HG02571 (cell line): ENCODE results near the gene WBP1L.
"Not testable (repeated sequence)": the region's sequence is repeated elsewhere in the genome, so short reads cannot be mapped to it uniquely, and the experiment has no call there.

Experiments used
- ATAC-seq: cut with Tn5 transposase; IDR thresholded peaks from one replicate; pipeline ENCODE4 v1.9.1; 2021; ENCODE audit warnings: mild to moderate bottlenecking, moderate library complexity; ENCODE audit not compliant: unreplicated experiment

Gene WBP1L

DNA sequence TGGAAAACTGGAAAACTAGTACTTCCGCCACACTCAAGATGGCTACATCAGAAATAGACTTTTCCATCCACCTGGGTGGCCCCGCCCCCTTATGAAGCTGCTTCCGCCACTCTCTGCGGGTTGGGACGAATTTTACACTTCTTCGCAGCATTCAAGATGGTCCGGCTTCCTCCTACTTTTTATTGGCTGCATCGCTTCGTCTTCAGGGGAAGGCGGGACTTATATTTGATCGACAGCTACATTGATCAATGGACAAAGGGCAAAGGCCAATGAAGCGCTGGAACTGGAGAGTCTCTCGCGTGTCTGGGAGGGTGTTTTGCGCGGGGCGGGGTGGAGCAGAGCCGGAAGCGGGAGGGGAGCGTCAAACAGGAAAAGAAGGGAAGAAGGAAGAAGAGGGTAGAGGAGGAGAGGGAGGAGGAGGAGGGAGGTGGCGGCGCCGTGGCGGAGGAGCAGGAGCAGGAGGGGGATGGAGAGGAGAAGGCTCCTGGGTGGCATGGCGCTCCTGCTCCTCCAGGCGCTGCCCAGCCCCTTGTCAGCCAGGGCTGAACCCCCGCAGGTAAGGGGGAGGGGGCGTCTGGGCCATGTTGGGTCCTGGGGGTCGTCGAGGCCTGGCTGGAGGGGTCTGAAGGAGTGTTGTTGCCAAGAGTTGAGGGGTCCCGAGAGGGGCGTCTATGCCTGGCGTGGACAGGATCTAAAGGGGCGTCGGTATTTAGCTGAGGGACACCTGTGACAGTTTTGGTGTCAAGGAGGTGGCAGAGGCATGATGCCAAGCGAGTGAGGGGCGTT, at the start of gene WBP1L:
WBP1L (plus strand) TSS at position 361 of the 786 bp plus-strand sequence; CDS start at position 467, 106 bp downstream.
- ATAC-seq = peak; percentile 96

DNA sequence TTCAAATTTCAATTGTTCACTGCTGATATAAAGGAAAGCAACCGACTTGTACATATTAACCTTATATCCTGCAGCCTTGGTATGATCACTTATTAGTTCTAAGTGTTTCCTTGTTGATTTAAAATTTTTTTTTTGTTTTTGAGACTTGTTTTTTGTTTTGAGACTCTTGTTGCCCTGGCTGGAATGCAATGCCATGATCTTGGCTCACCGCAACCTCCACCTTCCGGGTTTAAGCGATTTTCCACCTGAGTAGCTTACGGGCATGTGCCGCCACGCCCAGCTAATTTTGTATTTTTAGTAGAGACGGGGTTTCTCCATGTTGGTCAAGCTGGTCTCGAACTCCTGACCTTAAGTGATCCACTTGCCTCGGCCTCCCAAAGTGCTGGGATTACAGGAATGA, 48.3 kb upstream of the WBP1L start:
- ATAC-seq = not testable (repeated sequence)

DNA sequence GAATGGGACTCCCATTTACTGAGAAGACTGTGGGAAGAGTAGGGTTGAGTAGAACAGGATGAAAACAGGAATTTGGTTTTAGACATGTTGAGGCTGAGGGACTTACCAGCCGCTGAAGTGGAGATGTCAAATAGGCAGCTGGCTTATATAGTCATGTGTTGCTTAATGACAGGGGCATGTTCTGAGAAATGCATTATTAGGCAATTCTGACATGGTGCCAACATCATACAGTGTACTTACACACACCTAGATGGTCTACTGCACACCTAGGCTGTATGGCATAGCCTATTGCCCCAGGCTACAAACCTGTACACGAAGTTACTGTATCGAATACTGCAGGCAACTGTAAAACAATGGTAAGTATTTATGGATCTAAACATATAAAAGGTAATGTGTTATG, 47.0 kb upstream of the WBP1L start:
- ATAC-seq = no peak

DNA sequence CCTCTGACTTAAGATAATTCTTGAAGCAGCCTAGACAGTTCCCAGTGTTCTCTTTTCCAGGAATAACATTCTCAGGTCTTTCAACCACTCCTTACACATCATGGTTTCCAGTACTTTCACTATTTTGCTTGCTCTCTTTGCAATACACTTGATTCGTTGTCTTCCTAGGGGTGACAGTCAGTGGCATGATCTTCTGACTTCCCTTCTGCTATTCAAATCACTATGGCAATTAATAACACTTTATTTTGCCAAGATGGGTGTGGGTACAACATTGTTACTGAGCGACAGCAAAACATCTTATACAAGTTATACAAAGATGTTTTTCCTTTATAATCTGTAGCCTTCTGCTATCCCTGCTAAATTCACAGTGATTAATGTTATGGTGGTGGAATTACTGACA, 44.9 kb upstream of the WBP1L start:
- ATAC-seq = no peak

DNA sequence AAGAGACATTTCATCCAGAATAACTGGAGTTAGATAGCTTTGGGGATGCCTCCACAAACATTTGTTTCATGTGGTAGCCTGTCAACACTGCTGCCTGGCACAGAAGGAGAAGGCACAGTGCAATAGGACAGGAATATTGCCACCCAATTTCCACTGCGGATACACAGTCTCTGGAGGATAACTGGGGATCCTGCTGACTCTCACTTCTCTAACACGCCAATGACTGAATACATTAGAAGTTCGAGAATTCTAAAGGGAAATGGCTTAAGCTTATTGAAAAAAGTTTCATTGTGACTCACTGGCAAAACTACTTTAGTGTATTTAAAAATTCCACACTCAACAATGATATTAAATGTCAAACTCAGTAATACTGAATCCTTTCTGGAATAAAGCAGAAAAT, 42.5 kb upstream of the WBP1L start:
- ATAC-seq = no peak

DNA sequence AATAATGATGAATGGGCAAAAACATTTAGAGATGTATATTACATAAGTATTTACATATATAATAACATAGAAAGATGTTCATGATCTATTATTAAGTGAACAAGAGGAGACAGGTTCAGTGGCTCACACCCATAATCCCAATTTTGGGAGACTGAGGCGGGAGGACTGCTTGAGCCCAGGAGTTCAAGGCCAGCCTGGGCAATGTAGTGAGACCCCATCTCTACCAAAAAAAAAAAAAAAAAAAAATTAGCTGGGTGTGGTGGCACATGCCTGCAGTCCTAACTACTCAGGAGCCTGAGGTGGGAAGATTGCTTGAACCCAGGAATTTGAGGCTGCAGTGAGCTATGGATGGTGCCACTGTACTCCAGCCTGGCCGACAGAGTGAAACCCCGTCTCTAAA, 42.0 kb upstream of the WBP1L start:
- no peak for ATAC-seq

DNA sequence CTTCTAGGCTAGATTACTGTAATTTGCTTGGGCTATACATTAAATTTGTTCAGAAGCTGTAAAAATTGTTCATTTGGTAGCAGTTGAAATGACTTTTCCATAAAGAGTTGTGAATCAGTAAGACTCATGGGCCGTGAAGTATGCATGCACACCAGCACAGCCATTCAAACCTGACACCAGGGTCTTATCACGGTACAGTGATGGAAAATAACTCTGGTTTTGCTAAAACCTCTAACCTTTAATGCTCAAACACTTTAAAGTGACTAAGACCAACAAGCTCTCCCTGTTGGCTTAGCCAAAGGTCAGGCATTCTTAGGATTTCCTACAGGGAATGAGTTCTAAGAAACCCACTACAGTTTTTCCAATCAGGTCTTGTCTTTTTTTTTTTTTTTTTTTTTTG, 41.0 kb upstream of the WBP1L start:
- no peak for ATAC-seq

DNA sequence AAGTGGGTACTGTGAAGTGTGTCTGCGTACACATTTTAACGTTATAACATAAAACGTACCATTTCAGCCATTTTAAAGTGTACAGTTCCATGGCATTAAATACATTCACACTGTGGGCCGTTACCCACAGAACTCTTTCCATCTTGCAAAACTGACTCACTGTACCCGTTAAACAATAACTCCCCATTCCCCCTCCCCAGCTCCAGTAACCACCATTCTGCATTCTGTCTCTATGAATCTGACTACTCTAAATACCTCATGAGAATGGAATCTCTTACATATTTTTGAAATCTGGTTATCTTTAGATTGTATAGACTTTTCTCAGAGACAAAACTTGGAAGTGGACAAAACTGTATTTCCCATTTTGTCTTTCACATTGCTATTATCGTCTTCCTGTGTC, 38.8 kb upstream of the WBP1L start:
- ATAC-seq = no peak

DNA sequence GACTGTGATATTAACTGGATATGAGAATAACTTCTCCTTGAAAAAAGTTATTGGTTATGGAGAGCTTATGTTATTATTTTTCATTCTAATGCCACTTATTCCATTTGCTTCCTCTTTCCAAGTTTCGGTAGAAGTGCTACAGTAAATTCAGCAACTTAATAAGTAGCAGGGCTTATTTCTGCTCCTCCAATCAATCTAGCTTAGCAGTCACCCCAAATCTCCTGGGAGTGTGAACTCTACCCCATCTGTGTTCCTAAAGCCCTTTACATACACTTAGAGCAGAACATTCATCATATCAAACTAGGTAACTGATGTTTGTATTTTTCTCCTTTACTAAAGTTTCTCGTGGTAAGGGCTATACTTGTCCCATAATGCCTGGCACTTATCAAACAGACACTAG, 38.2 kb upstream of the WBP1L start:
- no peak for ATAC-seq

DNA sequence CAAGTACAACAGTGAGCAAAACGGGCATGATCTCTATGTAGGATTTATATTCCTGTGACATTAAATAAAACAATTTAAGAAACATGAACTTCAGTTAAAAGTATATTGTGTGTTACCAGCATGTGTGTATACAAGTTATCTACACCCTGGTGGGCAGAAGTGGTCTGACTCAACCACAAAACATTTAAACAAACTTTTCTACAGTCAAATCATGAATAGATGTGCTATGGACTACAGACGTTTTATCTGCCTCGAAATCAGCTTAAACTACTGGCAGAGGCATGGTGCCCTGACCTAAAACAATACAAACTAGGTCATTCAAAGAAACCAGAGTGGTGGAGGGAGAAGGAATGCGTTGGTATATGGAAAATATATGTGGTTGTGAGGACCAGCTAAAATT, 33.1 kb upstream of the WBP1L start:
- no peak for ATAC-seq

DNA sequence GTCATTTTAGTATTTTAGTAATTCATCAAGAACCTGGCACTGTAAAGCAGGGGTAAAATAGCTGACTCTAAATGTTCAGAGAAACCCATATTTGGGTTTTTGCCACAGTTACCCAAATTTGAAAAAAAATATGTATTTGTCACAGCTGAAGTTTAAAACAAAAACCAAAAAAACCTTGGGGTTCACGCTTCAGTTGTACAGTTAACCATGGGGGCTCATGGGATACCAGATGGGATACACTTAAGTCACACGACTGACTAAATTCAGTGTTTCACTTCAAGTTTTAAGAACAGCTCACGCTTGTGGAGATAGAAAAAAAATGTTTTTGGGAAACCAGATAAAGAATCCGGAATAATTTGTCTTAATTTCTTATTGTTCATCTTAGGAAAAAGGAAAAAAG, 31.7 kb upstream of the WBP1L start:
- ATAC-seq = no peak

DNA sequence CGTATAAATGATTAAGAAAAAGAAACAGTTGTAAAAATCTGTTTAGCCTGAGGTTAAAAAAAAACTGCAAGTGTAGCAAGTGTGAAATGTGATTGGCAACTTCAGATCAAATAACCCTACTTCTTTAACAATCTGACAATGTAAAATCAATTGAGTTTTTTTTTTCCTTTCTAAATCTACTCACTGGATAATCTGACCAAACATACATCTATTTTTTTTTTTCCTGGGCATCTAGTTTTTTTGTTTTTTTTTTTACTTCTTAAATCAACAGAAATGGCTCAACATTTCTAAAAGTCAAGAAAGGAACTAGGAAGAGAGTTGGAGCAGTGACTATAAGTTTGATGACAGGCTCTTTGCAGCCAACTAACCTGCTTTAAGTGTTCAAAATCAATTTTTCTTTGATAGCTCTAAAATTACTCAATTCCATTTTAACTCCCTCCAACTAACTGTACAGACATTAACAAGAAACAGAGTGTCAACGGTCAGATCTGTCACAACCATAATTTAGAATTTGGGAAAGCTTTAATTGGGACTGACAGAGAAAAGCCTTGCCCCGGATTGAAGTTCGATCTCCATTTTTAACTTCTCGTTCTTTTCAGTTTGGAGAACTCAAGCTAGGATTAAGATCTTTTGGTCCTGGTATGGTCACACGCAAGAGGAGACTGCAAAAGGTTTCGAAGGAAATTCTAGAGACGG, 30.8 kb upstream of the WBP1L start:
- ATAC-seq = no peak

DNA sequence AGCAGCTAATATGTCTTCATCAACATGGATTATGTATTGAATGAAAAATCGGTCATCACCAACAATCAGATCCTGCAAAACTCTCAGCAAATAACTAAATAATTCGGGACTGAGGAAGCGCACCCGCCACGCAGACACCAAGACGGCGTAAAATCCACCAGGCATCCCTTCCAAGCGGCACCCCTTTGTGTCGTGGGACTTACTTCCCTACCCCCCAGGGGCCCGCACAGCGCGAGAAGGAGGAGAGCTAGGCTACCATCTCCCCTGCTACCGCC, 30.3 kb upstream of the WBP1L start:
- ATAC-seq = peak; percentile 38

DNA sequence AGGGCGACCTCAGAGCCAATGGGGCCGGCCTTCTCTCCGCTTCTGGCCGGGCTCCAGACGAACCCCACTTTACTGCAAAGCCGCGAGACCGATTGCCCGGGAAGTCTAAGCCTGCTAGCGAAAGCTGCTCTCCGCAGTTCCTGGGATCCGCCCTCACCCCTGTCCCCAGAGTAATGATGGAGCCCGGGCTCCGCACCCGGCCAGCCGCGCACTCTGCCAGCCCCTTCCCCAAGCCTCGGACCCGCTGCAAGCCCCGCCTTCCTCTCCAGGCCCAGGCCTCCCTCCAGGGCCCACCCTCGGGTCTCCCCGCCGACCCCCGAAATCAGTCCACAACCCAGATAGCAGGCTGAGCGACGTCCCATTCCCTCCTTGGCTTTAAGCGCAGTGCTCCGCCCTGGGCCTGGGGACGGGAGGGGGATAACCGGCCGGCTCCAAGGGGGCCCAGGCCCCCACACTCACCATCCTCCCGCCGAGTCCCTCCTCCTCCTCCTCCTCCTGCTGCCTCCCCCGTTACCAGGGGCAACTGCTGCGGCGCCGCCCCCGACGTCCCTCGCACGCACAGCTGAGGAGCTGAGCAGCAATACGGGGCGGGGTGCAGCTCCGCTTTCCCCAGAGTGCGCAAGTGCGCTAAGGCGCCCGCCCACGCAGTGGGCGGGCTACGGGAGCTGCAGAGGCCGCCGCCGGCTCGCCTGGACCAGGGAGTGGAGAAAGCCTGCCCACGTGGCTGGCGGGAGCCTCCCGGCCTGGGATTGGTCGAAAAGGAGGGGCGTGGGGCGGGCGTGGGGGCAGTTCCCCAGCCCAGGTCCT, 29.7 kb upstream of the WBP1L start, which contains the start of gene ARL3:
ARL3 (minus strand) TSS at position 584 of the 807 bp plus-strand sequence; CDS start at position 462, 122 bp downstream.
- peak; percentile 76 for ATAC-seq

DNA sequence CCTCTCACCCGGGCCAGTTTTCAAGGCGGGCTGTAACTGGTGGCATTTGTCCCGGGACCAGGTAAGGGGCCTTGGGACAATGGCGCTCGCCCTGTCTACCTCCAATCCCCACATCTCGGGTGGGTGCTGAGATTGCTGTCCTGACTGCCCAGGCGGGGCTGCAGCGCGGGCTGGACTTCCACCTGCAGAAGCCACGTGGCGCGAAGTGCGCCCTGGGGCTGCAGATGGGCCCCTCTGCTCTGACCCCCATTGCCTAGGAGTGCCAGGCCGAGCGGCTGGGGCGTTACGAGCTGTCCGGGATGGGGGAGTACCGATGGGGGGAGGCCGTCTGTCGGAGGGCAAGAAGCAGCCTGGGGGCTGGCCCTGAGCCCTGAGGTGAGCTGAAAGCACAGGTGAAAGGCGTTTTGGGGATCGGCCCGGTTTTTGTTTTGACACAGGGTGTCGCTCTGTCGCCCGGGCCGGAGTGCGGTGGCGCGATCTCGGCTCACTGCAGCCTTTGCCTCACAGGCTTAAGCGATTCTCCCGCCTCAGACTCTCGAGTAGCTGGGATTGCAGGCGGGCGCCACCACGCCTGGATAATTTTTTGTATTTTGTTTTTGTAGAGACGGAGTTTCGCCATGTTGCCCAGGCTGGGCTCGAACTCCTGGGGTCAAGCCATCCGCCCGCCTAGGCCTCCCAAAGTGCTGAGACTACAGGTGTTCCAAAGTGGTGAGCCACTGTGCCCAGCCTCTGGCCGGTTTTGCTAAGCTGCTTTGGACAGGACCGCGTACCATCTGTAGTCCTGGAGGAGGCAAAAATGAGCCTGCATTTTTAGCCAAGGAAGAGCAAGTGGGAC, 28.9 kb upstream of the WBP1L start, which contains the start of gene SFXN2:
SFXN2 (plus strand) TSS at position 16 of the 835 bp plus-strand sequence. CDS start 12,001 bp downstream, outside the sequence.
- peak; percentile 14 for ATAC-seq

DNA sequence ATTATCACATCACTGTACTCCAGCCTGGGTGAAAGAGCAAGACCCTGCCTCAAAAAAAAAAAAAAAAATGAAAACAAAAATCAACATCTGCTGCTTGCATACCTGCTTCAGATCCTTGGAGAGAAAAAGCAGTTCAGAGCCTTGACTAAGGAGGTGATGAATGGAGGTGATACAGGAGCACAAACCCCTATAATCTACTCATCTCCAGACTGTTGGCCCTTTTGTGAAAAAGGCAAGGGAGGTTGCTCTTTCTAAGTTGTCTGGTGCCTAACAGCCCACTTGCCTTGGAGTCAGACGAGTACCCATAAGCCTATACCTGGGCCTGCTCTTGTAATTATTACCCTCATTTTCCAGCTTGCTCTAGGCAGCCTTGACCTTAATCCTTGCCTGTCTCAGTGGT, 27.9 kb upstream of the WBP1L start:
- no peak for ATAC-seq

DNA sequence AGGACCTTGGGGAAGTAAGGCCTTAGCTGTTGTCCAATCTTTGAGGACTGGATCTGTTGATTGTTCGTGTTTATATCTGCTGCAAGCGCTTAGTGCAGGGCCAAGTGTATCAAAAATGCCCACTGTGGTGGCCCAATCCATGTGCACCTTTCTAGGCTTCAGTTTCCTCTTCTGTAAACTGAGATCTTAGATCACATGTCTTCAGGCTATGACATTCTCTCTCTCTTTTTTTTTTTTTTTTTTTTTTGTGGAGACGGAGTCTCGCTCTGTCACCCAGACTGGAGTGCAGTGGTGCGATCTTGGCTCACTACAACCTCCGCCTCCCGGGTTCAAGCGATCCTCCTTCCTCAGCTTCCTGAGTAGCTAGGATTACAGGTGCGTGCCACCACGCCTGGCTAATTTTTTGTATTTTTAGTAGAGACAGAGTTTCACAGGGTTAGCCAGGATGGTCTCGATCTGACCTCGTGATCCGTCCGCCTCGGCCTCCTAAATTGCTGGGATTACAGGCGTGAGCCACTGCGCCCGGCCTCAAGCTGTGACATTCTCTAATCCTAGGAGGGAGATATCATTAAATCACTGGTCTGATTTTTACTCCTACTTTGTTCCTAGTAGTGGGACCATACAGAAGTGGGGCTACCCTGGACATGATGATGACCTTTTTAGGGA, 26.7 kb upstream of the WBP1L start:
- ATAC-seq = not testable (repeated sequence)

DNA sequence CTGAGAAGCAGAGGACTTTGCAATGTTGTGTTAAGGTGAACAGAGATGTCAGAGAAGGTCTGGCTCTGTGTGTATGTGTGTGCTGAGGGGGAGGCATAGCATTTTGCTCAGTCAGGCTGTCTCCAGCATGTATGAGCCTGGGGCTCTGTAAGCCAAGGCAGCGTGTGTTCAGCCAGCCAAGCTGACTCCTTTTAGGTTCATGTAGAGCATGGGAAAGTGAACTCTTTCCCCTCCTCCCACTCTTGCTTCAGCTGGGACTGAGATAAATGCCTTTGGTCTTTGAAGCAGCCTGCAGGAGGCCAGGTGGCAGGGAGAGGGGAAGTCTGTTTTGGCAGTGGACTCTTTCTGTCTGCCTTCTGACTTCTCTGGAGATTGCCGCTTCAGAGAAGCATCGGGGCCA, 25.5 kb upstream of the WBP1L start:
- ATAC-seq = no peak

DNA sequence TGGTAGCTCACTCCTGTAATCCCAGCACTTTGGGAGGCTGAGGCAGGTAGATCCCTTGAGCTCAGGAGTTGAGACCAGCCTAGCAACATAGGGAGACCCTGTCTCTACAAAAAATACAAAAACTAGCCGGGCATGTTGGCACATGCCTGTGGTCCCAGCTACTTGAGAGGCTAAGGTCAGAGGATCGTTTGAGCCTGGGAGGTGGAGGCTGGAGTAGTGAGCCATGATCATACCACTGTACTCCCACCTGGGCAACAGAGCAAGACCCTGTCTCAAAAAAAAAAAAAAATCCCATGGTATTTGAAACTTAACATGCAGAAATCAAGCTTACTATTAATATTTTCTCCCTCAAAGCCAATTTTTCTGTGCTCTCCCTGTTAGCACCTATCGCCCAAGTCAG, 23.4 kb upstream of the WBP1L start:
- no peak for ATAC-seq

DNA sequence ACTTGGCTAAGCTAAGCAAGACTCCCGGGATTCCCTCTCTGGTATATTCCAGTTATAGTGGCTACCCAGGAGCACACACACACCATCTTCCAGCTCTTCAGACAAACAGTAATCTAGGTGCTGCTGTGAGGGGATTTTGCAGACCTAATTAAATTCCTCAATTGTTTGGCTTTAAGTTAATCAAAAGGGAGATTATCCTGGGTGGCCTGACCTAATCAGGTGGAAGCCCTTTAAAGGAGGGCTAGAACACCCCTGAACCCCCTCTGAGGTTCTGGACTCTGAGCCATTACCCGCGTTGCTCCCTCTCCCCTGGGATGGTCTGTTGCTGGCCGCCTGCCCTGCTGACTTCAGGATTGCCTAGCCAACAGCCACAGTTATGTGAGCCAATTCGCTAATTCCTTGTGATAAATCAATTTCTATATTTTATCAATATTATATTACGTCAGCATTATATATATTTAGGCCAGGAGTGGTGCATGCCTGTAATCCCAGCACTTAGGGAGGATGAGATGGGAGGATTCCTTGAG, 22.9 kb upstream of the WBP1L start:
- no peak for ATAC-seq
